Effector CD8-positive, alpha-beta T cell (primary cell): ENCODE results near the gene SSH2.
"Not testable (repeated sequence)": the region's sequence is repeated elsewhere in the genome, so short reads cannot be mapped to it uniquely, and the experiment has no call there.

Experiments
- DNase-seq: peaks from one replicate; lab custom pipeline; 2025; lab: John Stamatoyannopoulos, UW

The SSH2 gene

DNA sequence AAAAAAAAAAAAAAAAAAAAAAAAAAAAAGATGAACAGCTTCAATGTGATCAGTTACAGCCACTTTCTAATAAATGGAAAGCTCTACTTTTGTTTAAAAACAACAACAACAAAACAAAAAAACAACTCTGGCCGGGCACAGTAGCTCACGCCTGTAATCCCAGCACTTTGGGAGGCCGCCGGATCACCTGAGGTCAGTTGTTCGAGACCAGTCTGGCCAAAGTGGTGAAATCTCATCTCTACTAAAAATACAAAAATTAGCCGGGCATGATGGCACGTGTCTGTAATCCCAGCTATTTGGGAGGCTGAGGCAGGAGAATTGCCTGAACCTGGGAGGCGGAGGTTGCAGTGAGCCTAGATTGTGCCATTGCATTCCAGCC lies 150.2 kb downstream of the SSH2 start:
- not testable (repeated sequence) for DNase-seq

DNA sequence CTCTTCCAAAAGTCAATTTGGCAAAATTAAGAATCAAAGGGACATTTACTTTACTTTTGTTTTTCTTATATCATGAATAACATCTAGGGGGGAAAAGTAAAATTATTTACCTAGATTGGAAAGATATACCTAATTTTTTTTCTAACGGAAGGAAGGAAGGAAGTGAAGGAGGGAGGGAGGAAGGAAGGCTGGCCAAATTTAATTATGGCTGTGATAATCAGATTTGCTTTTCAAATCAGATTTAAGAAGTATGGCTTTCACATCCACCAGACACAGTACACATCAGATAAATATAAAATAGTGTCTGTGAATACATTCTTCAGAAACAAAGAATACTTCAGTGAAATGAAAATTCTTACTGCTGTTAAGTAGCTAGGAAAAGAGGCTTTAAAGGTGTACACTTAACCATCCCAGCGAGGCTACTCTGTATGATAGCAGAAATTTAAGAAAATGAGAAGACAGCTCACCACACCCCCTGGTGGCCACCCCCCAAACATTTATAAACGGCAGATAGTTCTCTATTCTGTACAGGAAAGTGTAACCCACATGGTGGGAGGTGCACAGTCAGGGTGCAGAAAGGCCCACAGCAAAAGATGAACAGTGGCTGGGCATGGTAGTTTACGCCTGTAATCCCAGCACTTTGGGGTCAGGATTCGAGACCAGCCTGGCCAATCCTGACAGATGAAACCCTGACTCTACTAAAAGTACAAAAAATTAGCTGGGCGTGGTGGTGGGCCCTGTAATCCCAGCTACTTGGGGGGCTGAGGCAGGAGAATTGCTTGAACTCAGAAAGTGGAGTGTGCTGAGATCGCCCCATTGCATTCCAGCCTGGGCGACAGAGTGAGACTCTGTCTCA lies 150.8 kb downstream of the SSH2 start:
- DNase-seq, result peak; percentile 60

DNA sequence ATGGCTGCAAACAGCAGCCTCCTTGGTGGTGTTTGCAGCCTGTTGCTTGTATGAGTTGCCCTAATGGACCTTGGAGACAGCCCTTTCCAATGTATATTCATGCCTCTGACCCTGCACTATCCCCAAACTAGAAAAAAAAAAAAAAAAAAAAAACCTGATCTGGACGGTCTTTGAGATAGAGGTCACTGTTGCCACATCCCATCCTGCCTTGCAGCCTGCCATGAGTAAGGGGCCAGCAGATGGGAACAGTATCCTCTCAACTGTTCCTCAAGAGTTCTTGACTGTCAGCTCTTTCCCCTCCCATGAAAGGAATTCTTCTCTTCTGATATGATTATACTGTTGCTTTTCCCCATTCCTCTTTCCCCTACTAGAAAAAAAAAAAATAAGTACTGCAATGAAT lies 152.4 kb downstream of the SSH2 start:
- DNase-seq, result no peak

DNA sequence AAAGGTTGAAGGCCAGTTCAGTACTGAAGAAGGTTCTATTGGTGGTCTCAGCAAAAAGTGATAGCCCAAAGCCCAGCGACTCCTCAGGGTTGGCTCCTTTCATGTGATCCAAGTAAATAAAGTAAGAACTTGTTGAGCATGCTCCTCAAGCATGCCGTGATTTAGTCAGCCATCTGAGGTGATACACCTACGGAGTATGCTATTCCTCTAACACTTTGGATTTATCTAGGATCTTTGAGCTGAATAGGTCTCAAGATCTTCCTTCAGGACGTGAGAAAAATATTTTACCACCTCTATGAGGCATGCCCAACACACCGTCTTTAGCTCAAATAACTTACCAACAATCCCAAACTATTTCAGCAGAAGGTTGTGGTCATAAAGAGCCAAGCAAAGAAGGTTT lies 154.0 kb downstream of the SSH2 start:
- DNase-seq, result no peak

DNA sequence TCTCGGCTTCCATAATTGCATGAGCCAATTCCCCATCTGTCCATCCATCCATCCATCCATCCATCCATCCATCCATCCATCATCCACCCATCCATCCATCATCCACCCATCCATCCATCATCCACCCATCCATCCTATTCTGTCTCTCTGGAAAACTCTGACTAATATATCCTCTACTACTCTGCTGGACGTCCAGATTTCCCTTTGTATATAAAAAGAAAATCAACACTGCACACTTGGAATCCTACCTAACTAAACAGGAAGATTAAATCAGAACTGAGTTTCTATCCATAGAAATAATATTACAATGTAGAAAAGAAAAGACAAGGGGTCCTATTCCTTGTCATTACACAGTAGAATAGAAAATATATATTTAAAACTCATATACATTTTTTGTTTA lies 157.0 kb downstream of the SSH2 start:
- DNase-seq, result no peak

DNA sequence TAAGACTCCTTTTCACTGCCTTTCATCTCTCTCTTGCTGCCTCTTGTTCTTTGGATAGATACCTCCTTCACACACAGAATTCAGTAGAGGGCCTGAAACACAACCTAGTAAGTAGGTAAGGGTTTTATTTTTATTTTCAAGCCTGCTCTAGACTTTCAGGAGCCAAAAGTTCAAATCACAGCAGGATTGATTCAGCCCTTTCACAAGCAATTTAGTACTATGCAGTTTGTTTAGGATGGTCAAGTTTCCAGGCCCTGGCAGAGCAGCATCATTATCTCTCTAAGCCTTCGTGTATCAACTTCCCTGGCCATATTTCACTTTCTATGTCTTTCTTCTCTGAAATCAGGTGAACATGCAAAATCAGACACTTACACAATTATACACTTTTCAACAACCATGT lies 158.5 kb downstream of the SSH2 start:
- no peak for DNase-seq

DNA sequence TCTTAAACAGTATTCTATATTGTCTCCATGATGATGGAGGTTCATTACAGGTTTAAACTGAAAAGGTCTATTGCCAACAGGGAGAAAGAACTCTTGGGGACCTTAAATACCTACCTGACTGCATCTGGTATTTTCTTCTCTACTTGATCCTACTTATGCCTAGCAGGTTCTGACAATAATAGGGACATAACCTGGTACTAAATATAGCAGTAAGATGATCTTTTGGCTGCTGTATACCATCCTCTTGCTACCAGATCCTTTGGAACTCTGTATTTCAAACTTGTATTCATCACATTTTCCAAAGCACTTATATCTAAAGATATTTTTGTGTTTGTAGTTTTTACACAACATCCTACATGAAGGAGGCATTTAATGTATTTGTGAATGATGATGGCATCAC lies 160.8 kb downstream of the SSH2 start:
- no peak for DNase-seq

DNA sequence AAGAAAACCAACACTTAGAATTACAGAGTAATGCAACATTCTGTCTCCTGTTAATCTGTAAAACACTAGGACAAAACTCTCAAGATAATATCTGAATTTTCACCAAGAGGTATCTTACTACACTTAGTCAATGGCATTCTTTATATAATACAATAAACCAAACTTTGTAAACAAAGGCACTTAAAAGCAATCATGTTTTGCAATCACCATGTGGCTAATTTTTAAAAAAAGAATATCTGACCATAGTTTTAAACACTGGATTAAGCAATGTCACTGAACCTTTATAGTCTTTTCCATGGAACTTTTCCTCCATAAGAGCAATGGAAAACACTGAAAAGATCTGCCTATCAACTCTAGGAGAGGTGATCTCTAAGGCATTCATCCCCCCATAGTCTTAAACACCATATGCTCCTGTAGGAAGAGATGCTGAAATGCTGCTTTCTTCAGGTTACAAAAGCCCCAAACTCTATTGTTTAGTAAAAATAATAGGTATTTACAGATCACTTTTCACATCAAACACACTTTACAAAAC lies 163.2 kb downstream of the SSH2 start:
- DNase-seq, result no peak

DNA sequence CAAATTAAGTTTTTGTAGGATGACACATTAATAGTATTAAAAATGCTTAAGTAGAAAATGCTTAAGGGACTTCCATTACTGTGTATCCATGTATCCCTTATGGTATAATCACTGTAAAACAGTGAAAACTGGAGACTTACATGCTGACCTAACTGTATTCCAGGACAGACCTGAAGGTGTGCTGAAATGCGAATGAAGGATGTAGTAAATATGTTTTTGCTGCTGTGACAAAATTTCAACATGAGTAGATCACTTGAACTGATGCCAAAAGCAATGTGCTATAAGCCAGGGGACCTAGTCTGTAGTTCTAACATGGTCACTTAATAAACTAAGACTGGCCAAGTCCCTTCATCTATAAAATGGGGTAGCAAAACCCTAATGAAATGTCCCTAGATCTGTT lies 165.3 kb downstream of the SSH2 start:
- DNase-seq, result no peak

DNA sequence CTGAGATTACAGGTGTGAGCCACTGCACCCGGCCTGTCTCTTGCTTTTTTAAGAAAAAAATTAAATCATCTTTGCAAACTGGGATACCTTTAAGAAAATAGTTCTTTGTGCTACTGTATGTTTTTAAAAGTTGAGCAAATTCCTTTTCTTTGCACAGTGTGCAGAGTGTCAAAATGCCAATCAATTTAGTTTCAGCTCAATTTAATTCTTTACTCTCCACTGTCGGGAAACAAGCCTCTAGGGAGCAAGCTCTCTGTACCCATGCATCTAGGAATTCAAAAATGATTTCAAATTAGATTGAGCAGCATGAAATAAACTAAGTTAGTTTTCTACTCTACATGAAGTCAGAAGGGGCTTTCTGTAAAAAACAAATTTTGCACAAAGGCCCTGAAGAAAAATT lies 165.8 kb downstream of the SSH2 start:
- DNase-seq, result no peak

DNA sequence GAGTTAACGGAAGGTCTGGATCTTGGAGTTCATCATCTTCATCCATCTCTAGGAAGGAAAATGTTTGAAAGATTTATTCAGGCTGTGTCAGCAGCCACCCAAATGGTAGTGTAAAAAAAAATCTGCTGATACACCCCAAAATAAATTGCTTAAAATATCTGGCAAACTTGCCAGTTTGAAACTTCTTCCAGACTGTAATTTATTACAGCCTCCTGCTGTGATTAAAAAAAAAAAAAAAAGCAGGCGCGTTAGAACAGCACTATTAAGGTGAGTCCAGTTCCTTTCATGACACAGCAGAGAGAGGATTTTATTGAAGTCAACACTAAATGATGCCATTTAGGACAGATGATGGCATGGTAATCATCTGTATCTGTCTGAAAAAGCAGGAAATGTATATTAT lies 166.8 kb downstream of the SSH2 start:
- no peak for DNase-seq

DNA sequence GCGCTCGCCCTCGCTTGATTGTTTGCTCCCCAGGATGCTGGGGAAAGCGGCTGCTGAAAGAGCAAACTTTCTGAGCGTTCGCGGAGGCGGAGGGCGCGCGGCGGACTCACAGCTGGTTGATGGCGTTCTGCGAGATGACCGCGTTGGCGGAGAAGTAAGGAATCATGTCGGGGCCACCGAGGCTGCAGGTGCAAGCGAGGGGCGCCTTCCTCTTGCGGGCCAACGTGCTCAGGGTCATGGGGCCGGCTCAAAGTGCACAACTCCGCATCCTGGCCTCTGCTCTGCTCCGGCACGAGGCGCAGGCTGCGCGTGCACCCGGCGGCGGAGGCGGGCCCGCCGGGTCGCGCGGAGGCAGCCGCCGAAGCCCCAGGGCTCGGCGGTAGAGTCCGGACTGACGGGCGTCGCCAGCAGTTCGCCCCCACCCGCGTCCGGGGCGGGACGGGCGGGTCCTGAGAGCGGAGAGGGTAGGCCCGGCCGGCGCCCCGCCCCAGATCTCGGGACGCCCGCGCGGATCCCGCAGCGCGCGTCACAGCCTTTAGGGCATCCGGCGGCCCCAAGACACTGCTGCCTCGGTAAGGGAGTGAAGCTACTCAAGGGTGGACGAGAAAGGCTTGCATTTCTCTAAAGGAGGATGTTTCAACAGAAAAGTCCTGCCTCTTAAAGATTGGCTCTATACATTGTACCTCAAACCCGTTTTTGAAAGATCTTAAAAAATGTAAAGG lies 168.8 kb downstream of the SSH2 start:
- DNase-seq, result peak; percentile 75

DNA sequence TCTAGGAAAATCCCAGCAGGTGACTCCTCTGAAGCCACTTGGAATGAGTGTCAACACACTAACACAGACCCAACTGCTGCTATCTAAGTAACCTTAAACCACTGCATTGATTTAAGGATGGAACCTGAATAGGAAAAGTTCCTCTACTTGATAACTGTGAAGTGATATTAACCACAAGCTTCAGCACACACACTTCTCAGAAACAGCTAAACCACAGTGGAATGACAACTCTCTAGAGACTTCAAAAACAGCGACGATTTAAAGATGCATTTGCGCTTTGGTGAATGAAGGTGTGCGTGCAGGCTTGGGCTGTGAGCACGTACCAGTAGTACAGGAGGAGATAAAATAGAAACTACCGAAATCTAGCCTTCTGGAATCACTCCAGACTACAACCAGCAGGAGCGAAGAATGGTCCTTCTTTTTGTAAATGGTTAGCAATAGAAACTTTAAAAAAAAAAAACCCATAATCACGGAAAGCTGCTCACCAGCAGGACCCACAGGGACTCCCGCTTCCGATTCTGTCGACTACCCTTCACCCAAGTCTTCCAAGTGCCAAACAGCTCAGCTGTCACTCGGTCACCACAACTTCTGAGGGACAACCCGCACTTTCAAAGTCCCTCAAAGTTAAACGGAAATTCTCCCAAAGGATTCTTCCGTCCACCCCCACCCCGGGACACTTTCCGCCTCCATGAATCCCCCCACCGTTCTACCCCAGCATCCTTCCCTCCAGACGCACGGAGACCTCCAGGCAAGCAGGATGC lies 169.6 kb downstream of the SSH2 start:
- no peak for DNase-seq

DNA sequence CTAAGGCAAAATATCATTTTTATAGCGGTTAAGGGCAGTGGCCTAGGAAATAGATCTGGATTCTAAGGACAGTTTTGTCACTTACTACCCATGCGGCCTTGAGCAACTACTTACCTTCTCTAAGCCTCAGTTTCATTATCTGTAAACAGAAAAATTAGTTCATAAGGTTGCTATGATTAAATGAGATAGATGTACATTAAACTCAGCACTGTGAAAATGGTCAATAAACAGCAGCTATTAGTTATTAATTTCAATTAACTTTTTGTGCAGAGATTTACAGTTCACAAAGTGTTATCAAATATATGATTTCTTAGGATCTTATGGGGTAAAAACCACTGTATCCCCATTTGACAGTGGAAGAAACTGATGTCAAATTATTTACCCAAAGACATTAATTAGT lies 171.8 kb downstream of the SSH2 start:
- no peak for DNase-seq

DNA sequence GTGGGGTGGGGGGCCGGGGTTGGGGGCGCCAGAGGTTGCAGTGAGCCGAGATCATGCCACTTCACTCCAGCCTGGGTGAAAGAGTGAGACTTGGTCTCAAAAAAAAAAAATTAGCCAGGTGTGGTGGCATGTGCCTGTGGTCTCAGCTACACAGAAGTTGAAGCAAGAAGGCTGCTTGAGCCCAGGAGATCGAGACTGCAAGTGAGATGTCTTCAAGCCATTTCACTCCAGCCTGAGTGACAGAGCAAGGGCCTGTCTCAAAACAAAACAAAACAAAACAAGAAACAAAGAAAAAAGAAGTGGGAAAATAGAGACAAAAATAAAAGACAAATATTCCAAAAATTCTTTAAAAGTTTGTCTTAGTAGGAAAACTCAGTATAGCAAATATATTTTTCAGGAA lies 172.2 kb downstream of the SSH2 start:
- no peak for DNase-seq

DNA sequence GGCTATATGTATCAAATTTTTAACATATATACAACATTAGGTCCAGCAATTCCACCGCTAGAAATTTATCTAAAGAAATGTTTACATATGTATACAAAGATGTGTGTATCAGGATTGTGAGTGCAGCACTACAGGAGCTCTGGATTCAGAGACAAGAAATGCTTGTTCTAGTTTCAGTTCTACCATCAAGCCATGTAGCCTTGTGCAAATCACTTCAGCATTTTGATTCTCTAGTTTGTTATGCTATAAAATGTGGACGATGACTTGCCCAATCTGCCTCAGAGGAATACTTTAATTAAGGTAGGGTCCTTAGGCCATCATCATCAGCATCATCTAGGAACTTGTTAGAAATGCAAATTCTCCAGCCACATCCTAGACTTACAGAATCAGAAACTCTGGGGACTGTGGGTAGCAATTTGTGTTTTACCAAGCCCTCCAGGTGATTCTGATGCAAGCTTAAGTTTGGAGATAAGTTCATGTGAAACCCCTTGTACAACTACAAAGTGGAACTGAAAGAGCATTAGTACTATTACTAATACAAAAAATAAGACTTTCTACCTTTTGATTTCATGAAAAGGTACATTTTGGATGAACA lies 176.1 kb downstream of the SSH2 start:
- DNase-seq, result no peak

DNA sequence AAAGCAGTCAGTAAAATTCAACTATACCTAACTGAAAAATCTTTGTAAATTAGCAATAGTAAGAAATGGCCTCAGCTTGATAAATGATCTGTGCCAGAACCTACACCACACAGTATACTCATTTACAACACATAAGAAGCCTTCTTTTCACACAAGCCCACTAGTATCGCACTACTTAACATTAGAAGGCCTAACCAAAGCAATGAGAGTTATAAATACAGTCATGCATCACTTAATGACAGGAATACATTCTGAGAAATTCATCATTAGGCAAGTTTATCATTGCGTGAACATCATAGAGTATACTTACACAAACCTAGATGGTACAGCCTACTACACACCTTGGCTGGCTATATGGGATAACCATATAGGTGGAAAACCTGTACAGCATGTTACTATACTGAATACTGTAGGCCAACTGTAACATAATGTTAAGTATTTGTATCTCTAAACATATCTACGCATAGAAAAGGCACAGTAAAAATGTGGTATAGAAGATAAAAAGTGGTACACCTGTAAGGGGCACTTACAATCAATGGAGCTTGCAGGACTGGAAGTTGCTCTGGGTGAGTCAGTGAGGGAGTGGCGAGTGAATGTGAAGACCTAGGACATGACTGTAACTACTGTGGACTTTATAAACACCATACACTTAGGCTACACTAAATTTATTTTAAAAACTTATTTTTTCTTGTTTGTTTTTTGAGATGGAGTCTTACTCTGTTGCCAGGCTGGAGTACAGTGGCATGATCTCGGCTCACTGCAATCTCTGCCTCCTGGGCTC lies 180.8 kb downstream of the SSH2 start:
- DNase-seq, result no peak

DNA sequence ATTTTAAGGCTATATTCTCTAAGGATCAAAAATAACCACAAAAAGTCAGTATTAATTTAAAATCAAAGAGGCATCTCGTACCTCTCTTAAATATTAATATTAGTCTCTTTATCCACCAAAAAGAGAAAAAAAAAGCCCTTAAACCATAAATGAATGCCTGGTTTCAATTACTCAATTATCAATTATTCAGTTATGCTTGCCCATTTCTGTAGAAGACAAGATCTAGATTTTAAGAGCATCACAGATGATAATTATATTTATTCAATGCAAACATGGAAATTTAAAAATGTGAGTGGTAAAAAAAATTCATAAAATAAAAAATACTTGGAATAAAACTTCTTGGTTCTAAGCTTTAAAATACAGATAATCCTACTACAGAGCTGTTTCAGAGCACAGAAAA lies 181.6 kb downstream of the SSH2 start:
- DNase-seq, result no peak

DNA sequence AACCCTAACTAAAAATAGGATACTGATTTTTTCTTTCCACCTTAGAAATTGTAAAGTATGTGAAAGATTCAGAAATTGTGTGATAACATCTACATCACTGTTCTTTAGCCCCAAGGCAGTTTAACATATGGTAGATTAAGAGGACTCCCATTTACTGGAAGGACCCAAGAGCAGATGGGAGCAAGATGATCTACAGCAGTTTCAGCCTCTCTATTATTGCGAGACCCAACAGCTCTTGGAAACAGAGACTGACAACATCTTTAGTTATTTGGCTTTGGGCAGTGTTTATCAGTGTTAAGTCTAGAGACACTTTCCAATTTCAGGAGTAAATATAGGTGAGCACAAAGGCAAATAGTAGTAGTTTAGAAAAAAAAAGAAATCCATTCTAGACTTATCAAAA lies 182.4 kb downstream of the SSH2 start:
- no peak for DNase-seq

DNA sequence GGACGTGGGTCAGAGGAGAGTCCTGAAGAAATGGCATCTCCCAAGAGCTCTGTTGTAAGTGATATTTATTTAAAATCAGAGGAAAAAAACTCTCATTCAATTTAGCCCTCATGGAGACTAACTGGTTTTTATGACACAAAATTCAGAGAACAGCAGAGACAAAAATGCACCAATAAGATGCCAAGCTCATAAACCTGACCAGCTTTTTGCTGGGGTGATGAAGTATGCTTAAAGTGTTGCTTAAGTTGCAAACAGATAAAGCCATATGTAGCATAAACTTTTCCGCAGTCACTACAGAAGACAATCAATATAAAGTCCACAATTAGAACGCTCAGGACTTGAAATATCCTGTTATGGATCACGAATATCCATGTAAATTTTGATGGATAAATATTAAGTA lies 183.4 kb downstream of the SSH2 start:
- no peak for DNase-seq

DNA sequence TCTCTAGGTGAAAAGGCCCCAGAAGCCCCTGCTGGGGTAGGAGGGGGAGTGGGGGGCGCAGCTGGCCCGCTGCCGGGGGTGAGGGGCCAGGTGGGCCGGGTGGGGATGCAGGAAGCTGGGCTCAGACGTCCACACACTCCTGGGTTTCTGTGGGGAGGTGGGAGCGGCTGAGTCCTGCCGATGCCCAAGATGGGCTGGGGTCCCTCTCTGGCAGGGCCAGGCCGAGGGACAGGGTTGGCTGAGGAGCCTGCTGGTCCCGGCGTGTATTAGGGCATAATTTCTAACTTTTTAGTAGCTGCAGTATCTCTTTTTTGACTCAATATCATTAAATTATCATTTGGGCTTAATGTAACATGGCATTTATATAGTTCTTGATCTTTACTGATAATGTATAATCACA lies 185.9 kb downstream of the SSH2 start:
- no peak for DNase-seq

DNA sequence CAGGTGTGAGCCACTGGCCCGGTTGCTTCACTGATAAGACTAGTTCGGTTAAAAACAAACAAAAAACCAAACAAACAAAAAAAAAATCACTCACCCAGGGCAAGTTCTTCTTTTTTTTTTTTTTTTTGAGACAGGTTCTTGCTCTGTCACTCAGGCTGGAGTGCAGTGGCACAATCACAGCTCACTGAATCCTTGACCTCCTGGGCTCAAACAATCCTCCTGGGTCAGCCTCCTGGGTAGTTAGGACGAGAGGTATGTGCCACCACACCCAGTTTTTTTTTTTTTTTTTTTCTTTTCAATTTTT lies 187.9 kb downstream of the SSH2 start:
- no peak for DNase-seq
